Endothelial cell (in vitro differentiated cells): Measurements from ENCODE around the gene CACNA1H. TPM values are rescaled to one million over a fixed set of nuclear protein-coding genes. Genes with fewer than 3 reads are reported as not detected.

Source experiments
- DNase-seq: peaks from one replicate; pipeline ENCODE4 v3.0.0; 2021; ENCODE audit warnings: low spot score
- H3K27ac Mint-ChIP-seq: one replicate; pipeline ENCODE4 v1.8.0; 2021; ENCODE audit warnings: mixed read lengths, inconsistent platforms; ENCODE audit not compliant: unreplicated experiment
- H3K27me3 Mint-ChIP-seq: one replicate; pipeline ENCODE4 v1.8.0; 2021; ENCODE audit warnings: mild to moderate bottlenecking, moderate library complexity, mixed read lengths, inconsistent platforms; ENCODE audit not compliant: unreplicated experiment
- H3K36me3 Mint-ChIP-seq: one replicate; pipeline ENCODE4 v1.8.0; 2021; ENCODE audit warnings: mild to moderate bottlenecking, low read depth, mixed read lengths, inconsistent platforms; ENCODE audit not compliant: unreplicated experiment
- H3K4me1 Mint-ChIP-seq: one replicate; pipeline ENCODE4 v1.8.0; 2021; ENCODE audit warnings: mild to moderate bottlenecking, mixed read lengths, inconsistent platforms; ENCODE audit not compliant: unreplicated experiment
- H3K4me3 Mint-ChIP-seq: one replicate; pipeline ENCODE4 v1.8.0; 2021; ENCODE audit warnings: mild to moderate bottlenecking, mixed read lengths, inconsistent platforms; ENCODE audit not compliant: unreplicated experiment
- H3K9me3 Mint-ChIP-seq: one replicate; pipeline ENCODE4 v1.8.0; 2021; ENCODE audit warnings: mixed read lengths, inconsistent platforms; ENCODE audit not compliant: unreplicated experiment
- CTCF ChIP-seq: fragments of 200-600 bp; sonication (generic); IDR thresholded peaks from one replicate; pipeline ENCODE4 v1.5.0; 2021; ENCODE audit warnings: antibody characterized with exemption; ENCODE audit not compliant: unreplicated experiment
- total RNA-seq: library from RNA; stranded (reverse); fragmentation: NEBNext Ultra II Directional; extraction: Animal tissue kit (Norgen Biotek cat#: 25700); gene quantifications from one replicate; pipeline ENCODE4 v1.2.1, GENCODE V29; 2021; ENCODE audit not compliant: unreplicated experiment

The CACNA1H gene
- total RNA-seq, 1 donor from 2014 or later, result 3.4 TPM

- H3K4me3 Mint-ChIP-seq, result no peak overlapping the region
- peaks cover 11% of the 10 kb centered on the region for H3K27me3 Mint-ChIP-seq
- peak; percentile 26 for DNase-seq
- TF ChIP-seq CTCF, result no peak
- no peak overlapping the region for H3K27ac Mint-ChIP-seq
- H3K4me1 Mint-ChIP-seq, result no peaks in the 10 kb centered on the region
- H3K36me3 Mint-ChIP-seq, result no peaks in the 10 kb centered on the region
- no peaks in the 10 kb centered on the region for H3K9me3 Mint-ChIP-seq
These were observed 725 bp upstream of the CACNA1H start for GRCh38 chr16:1152123-1152638.

- H3K4me1 Mint-ChIP-seq, result no peaks in the 10 kb centered on the region
- no peaks in the 10 kb centered on the region for H3K9me3 Mint-ChIP-seq
- H3K36me3 Mint-ChIP-seq, result no peaks in the 10 kb centered on the region
- peaks cover 11% of the 10 kb centered on the region for H3K27me3 Mint-ChIP-seq
- peak; percentile 30 for DNase-seq
- no peak overlapping the region for H3K4me3 Mint-ChIP-seq
- no peak overlapping the region for H3K27ac Mint-ChIP-seq
- no peak for TF ChIP-seq CTCF
These were observed 714 bp downstream of the CACNA1H start for GRCh38 chr16:1153480-1154160.

GRCh38 chr16:1154291-1154886 lies 1.5 kb downstream of the CACNA1H start:
- H3K4me1 Mint-ChIP-seq, result no peaks in the 10 kb centered on the region
- peaks cover 10% of the 10 kb centered on the region for H3K27me3 Mint-ChIP-seq
- TF ChIP-seq CTCF, result no peak
- no peak for DNase-seq
- no peak overlapping the region for H3K27ac Mint-ChIP-seq
- H3K4me3 Mint-ChIP-seq, result no peak overlapping the region
- H3K36me3 Mint-ChIP-seq, result no peaks in the 10 kb centered on the region
- no peaks in the 10 kb centered on the region for H3K9me3 Mint-ChIP-seq

GRCh38 chr16:1154887-1155331 lies 2.0 kb downstream of the CACNA1H start:
- no peak overlapping the region for H3K4me3 Mint-ChIP-seq

More at GRCh38 chr16:1154887-1155331, 2.0 kb downstream of the CACNA1H start:
- H3K27ac Mint-ChIP-seq, result no peak overlapping the region
- no peaks in the 10 kb centered on the region for H3K36me3 Mint-ChIP-seq
- peaks cover 8% of the 10 kb centered on the region for H3K27me3 Mint-ChIP-seq
- no peak for DNase-seq
- TF ChIP-seq CTCF, result no peak
- H3K9me3 Mint-ChIP-seq, result no peaks in the 10 kb centered on the region
- H3K4me1 Mint-ChIP-seq, result no peaks in the 10 kb centered on the region
